GM12878 (cell line): ENCODE measurements around the gene DIP2B. TPM values are rescaled to one million over a fixed set of nuclear protein-coding genes. Genes with fewer than 3 reads are reported as not detected.

Source experiments
- ATAC-seq: fragments of 200-7000 bp; cut with Tn5 transposase; 3 replicates; pipeline ENCODE4 v1.9.1; 2020; ENCODE audit warnings: mild to moderate bottlenecking, moderate library complexity
- BruUV-seq: library from RNA; stranded (reverse); fragments of 400-500 nt; replicated peaks from 2 replicates; lab custom pipeline; 2021; lab: Mats Ljungman, UMichigan
- CTCF ChIA-PET: fragments of 300-600 bp; sonication (Branson Sonifier 250); formaldehyde crosslinking; extraction: SDS; loops from one replicate; lab custom pipeline; 2021; ENCODE audit warnings: inconsistent platforms; lab: Yijun Ruan, JAX
- POLR2A ChIA-PET: fragments of 350-600 bp; formaldehyde crosslinking; extraction: SDS; loops from one replicate; lab custom pipeline; 2021; ENCODE audit warnings: inconsistent platforms; lab: Charles Lee
- RAD21 ChIA-PET: fragments of 300-600 bp; sonication (Branson Sonifier 250); formaldehyde crosslinking; loops from one replicate; lab custom pipeline; 2023; ENCODE audit warnings: antibody characterized with exemption; ENCODE audit not compliant: unreplicated experiment; lab: Charles Lee
- SMC1A ChIA-PET: fragments of 300-600 bp; sonication (Branson Sonifier 250); formaldehyde crosslinking; loops from one replicate; lab custom pipeline; 2023; ENCODE audit not compliant: unreplicated experiment, uncharacterized antibody; lab: Charles Lee
- DNase-seq: peaks from one replicate; pipeline ENCODE4 v3.0.0-alpha.2; 2011; ENCODE audit warnings: low read depth, low spot score
- FAIRE-seq: peaks from 3 replicates; lab custom pipeline; 2011; peaks lifted over from hg19 to GRCh38; lab: Jason Lieb, UNC
- H2AFZ ChIP-seq: 2 replicates; pipeline ENCODE4 v1.6.0; 2011; ENCODE audit warnings: low read depth, low read length, control low read depth; ENCODE audit not compliant: control insufficient read depth
- H3K27ac ChIP-seq: 2 replicates; pipeline ENCODE4 v1.5.1; 2011; ENCODE audit warnings: control low read depth; ENCODE audit not compliant: control insufficient read depth, insufficient read depth
- H3K27me3 ChIP-seq, 2 experiments: replicated peaks in 1 of 2; 2 replicates each; pipeline versions ENCODE4 v1.6.0 to v1.6.1; 2011; ENCODE audit warnings: low read length in 1 of 2; ENCODE audit not compliant: control insufficient read depth in 2 of 2, insufficient read depth in 2 of 2
- H3K36me3 ChIP-seq, 2 experiments: 2 replicates each; pipeline ENCODE4 v1.5.1; 2011; ENCODE audit warnings: low read length in 1 of 2; ENCODE audit not compliant: control insufficient read depth in 2 of 2, insufficient read depth in 2 of 2
- H3K4me1 ChIP-seq: 2 replicates; pipeline ENCODE4 v1.6.1; 2011; ENCODE audit warnings: mild to moderate bottlenecking, low read length, moderate library complexity, mixed read lengths; ENCODE audit not compliant: control insufficient read depth, insufficient read depth
- H3K4me2 ChIP-seq: 2 replicates; pipeline ENCODE4 v1.6.0; 2011; ENCODE audit warnings: control low read depth; ENCODE audit not compliant: control insufficient read depth, insufficient read depth
- H3K4me3 ChIP-seq: fragments of 200-600 bp; sonication (generic); 2 replicates; pipeline ENCODE4 v1.5.1; 2016
- H3K79me2 ChIP-seq: 2 replicates; pipeline ENCODE4 v1.6.0; 2011; ENCODE audit warnings: low read length; ENCODE audit not compliant: control insufficient read depth, insufficient read depth
- H3K9ac ChIP-seq: 2 replicates; pipeline ENCODE4 v1.8.0; 2011; ENCODE audit warnings: low read length, control low read depth, mixed read lengths; ENCODE audit not compliant: control insufficient read depth, insufficient read depth
- H3K9me3 ChIP-seq: replicated peaks from 3 replicates; pipeline ENCODE4 v1.5.1; 2011; ENCODE audit warnings: mild to moderate bottlenecking, low read length; ENCODE audit not compliant: control insufficient read depth, insufficient read depth
- H4K20me1 ChIP-seq: 2 replicates; pipeline ENCODE4 v1.6.0; 2011; ENCODE audit not compliant: control insufficient read depth, insufficient read depth
- SPI1 ChIP-seq: IDR thresholded peaks from 2 replicates; pipeline ENCODE4 v1.6.1; 2011; ENCODE audit warnings: low read depth, mild to moderate bottlenecking, low read length, moderate library complexity, borderline replicate concordance; ENCODE audit not compliant: insufficient read depth
- ZSCAN29 ChIP-seq: fragments of 450-650 bp; IDR thresholded peaks from 2 replicates; pipeline ENCODE4 v1.6.1; 2017; ENCODE audit warnings: mild to moderate bottlenecking, moderate library complexity
- WGBS: methylation state at CpG from one replicate; pipeline ENCODE4 v1.1.6; 2016; ENCODE audit warnings: low lambda C conversion rate; ENCODE audit not compliant: insufficient replicate concordance, insufficient coverage; ENCODE audit errors: missing lambda C conversion rate; 5-methylcytosine and 5-hydroxymethylcytosine counted together
- in situ Hi-C: fragments of 300-500 bp; cut with MboI; formaldehyde crosslinking; loops from 9 replicates; pipeline ENCODE4 v1.14.3; 2018; ENCODE audit warnings: mixed read lengths
- intact Hi-C: fragments of 100-400 bp; cut with micrococcal nuclease; formaldehyde crosslinking; loops from one replicate; pipeline ENCODE4 v1.14.2; 2022; ENCODE audit not compliant: unreplicated experiment
- polyA plus RNA-seq, 11 experiments: library from polyadenylated mRNA; depleted of rRNA in 4 of 11; unstranded in 6 of 11; stranded (reverse) in 5 of 11; fragments of >200 nt; fragmentation: Nextera tagmentation in 4 of 11; fragmentation: Illumina TruSeq in 1 of 11; extraction: Ambion mirVana in 4 of 11; extraction: Trizol in 1 of 11; gene quantifications; 1 replicate in 1 of 11; 2 replicates in 10 of 11; pipeline versions ENCODE4 v1.2.1 to v1.2.3, GENCODE V29; 2011 to 2016; ENCODE audit warnings: inconsistent platforms in 2 of 11, missing spikeins in 2 of 11, low read depth in 1 of 11
- total RNA-seq, 4 experiments: library from RNA; depleted of rRNA in 3 of 4; stranded (reverse); fragments of >200 nt in 3 of 4; fragmentation: Illumina TruSeq in 1 of 4; extraction: Trizol in 1 of 4; gene quantifications; 2 replicates each; pipeline versions ENCODE4 v1.2.1 to v1.2.3, GENCODE V29; 2013 to 2021
- TF ChIP-seq, protein P1 (sequence below): fragments of 450-650 bp; formaldehyde crosslinking; IDR thresholded peaks from 2 replicates; pipeline ENCODE4 v1.5.0; 2022; ENCODE audit warnings: mild to moderate bottlenecking, missing genetic modification characterization
- TF ChIP-seq, protein P2 (sequence below): fragments of 450-650 bp; IDR thresholded peaks from 2 replicates; pipeline ENCODE4 v1.6.1; 2016; ENCODE audit warnings: mild to moderate bottlenecking

DIP2B gene
- total and polyA plus RNA-seq, 10 of the 15 experiments (the other 5 are each of a cell fraction or from before 2014, with no cell fraction given), result 4.5 to 30.0 (median 18.6) TPM

DNA sequence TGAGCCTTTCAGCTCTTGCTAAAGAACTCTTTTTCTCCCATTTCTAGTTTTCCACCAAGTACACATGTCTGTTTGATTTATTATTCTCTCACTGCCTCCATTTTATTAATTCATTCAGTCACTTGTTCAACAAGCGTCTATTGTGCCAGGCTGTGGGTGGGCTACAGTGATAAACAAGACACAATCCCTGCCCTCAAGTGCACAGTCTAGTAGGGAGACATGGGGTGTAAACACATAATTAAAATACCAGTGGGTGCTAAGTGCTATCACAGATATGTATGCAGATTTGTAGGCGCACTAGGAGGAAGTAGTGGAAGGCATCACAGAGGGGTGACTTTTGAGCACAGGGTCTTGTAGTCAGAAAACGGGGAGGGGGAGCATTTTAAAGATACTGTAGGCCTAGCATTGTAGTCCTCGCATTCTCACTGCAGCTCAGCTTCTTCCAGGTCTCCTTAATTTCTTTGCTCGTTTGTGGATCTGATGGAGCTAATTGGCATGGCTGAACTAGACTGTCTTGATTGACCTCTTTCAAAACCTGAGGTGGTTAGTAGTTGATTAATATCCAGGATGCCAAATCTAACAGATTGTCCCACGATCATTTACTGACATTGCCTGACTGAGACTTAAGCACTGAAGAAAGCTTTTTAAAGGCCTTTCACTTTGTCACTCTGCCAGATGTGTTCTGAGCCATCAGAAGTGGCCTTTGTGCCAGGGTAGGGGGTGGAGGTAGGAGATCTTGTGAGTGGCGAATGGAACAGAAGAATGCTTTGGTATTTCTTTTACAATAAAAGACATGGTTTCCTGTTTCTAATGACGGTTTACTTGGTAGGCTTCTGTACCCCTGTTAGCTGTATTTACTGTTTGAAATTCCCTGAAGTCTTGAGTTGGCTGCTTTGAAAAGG, 116.9 kb downstream of the DIP2B start:
- CTCF ChIA-PET, result interaction anchor here (1.0 to 1.9 kb wide), 5 partner anchors 16 to 143 kb away, joined by 3 to 5 read pairs (median 4); no protein-coding TSS in a partner anchor
- POLR2A ChIA-PET, result interaction anchor here (1.2 to 1.3 kb wide), 2 partner anchors 34 to 109 kb away, joined by 3 to 6 read pairs; no protein-coding TSS in a partner anchor
- RAD21 ChIA-PET, result interaction anchor here (0.8 to 1.1 kb wide), 3 partner anchors 101 to 117 kb away, joined by 3 to 5 read pairs (median 3); partner anchors contain the start of gene DIP2B
- H3K4me1 ChIP-seq, result peaks cover 18% of the 10 kb centered on the region
- H3K4me2 ChIP-seq, result no peak overlapping the region
- SMC1A ChIA-PET, result interaction anchor here (0.6 to 2.9 kb wide), 9 partner anchors 12 to 342 kb away, joined by 3 to 21 read pairs (median 3); partner anchors contain the start of gene DIP2B
- no peaks in the 10 kb centered on the region for H3K36me3 ChIP-seq
- no peaks in the 10 kb centered on the region for H3K9me3 ChIP-seq
- H2AFZ ChIP-seq, result no peak overlapping the region
- TF ChIP-seq, protein P1, sequence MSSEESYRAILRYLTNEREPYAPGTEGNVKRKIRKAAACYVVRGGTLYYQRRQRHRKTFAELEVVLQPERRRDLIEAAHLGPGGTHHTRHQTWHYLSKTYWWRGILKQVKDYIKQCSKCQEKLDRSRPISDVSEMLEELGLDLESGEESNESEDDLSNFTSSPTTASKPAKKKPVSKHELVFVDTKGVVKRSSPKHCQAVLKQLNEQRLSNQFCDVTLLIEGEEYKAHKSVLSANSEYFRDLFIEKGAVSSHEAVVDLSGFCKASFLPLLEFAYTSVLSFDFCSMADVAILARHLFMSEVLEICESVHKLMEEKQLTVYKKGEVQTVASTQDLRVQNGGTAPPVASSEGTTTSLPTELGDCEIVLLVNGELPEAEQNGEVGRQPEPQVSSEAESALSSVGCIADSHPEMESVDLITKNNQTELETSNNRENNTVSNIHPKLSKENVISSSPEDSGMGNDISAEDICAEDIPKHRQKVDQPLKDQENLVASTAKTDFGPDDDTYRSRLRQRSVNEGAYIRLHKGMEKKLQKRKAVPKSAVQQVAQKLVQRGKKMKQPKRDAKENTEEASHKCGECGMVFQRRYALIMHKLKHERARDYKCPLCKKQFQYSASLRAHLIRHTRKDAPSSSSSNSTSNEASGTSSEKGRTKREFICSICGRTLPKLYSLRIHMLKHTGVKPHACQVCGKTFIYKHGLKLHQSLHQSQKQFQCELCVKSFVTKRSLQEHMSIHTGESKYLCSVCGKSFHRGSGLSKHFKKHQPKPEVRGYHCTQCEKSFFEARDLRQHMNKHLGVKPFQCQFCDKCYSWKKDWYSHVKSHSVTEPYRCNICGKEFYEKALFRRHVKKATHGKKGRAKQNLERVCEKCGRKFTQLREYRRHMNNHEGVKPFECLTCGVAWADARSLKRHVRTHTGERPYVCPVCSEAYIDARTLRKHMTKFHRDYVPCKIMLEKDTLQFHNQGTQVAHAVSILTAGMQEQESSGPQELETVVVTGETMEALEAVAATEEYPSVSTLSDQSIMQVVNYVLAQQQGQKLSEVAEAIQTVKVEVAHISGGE, result no peak
- no peak for TF ChIP-seq SPI1
- TF ChIP-seq, protein P2, sequence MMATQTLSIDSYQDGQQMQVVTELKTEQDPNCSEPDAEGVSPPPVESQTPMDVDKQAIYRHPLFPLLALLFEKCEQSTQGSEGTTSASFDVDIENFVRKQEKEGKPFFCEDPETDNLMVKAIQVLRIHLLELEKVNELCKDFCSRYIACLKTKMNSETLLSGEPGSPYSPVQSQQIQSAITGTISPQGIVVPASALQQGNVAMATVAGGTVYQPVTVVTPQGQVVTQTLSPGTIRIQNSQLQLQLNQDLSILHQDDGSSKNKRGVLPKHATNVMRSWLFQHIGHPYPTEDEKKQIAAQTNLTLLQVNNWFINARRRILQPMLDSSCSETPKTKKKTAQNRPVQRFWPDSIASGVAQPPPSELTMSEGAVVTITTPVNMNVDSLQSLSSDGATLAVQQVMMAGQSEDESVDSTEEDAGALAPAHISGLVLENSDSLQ, result no peak
- no peak for TF ChIP-seq ZSCAN29
- intact Hi-C loops, result no loop called here
- WGBS, result 79% methylated on average over 8 of the region's 8 CpGs
- DNase-seq (no peak), ATAC-seq (no peak; the same call in 2 of the 3 replicates), FAIRE-seq (no peak)
- no TSS peak for BruUV-seq
- H3K9ac ChIP-seq, result no peak overlapping the region
- no peaks in the 10 kb centered on the region for H3K27me3 ChIP-seq
- H3K4me3 ChIP-seq, result no peak overlapping the region
- no peak overlapping the region for H3K27ac ChIP-seq
- in situ Hi-C loops, result no loop called here
- peaks cover 19% of the 10 kb centered on the region for H3K79me2 ChIP-seq
- 0 out of 2 replicates have a peak, but pooled peaks cover 2% of the 10 kb centered on the region for H4K20me1 ChIP-seq
